GM18873 (cell line): ENCODE data around the gene APOA4.

ENCODE experiments used
- ATAC-seq: cut with Tn5 transposase; IDR thresholded peaks from one replicate; pipeline ENCODE4 v1.9.1; 2021; ENCODE audit warnings: mild to moderate bottlenecking, moderate library complexity, moderate number of reproducible peaks; ENCODE audit not compliant: unreplicated experiment, low FRiP score

The APOA4 gene

DNA sequence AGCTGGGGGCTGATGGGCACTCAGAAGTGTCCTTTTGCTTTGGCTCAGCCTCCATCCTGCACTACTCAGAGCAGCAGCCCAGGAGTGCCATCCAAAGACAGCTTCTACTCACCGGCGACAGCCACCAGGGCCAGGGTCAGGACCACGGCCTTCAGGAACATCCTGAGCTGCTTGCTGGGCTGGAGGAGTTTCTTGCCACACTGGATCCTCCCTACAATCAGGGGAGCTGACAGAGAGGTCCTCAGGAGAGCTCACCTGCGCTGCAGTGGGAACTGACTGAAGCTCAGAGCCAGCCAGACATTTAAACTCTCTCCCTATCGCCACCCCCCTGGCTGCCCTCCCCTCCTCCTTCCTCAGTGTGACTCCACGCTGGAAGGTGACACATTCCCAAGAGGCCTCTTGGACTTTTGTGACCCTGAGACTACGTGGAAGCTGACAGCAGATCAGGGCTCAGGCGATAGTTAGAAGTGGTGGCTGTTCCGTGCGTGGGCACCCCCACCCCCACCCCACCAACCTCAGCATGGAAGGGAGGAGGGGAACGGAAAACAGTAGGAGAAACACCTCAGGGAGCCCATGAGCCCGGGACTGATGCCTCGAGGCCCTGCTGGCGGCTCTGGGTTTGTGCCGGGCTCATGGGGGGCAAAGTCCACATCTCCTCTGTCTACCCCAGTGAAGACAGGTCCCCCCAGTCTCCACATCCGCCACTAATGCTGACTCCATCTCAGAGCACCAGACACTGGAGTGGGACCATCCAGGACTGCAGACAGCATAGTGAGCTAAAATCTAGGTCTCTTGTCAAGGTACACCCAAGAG lies at the start of gene APOA4:
Gene APOA4, minus strand, starts transcription at position 274 of the 813 bp plus-strand sequence. Its CDS starts 113 bp downstream, at position 161.
- no peak for ATAC-seq

DNA sequence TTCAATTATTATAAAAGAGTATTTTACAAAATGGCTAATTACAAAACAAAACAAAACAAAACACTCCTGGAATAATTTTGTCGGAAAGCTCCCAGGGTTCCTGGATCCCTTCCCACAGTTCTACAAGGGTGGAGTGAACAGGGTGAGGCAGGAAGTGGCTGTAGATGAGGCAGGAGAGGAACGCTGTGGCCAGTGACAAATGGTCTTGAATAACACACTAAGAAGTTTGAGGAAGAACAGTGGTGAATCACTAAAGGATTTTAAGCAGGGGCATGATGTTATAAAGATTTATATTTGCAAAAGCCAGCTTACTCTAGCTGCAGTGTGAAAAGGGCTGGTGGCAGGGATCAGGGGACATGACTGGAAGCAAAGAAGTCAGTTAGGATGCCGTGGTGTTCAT lies 48.1 kb upstream of the APOA4 start:
- ATAC-seq, result no peak

DNA sequence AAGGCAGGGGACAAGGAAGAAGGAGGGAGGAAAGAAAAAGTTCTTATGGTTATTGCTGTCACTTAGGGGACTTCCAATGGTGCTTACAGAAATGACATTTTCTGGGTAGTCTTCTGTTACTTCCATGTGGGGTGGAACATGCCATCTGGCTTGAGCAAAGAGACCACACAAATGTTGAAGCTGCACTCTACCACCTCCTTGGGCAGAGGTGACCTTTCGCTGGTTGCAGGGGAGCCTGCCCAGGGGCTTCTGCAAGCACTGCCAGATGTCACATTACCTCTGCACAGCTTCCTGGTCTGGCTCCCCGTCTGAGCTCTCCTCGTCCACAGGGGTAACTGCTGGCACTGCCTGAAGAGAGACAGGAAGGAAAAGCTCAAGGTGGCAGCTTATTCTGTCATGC lies 47.0 kb upstream of the APOA4 start:
- no peak for ATAC-seq

DNA sequence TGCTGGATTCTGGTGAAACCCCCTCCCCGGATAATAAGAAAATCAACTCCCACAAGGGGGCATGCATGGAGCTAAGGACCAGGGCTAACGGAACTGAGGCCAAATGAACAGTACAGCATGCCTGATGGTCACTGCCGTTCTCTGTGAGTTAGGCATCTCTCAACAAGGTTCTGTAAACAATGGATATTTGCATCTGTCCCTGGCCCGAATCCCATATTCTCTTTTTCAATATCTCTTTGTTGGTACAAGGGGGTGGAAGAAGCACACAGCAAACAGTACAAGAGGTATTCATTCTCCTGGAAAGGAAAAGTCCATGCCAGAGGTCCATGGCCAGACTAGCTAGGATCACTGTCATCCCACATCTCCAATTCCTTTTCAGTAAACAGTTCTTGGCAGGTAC lies 46.5 kb upstream of the APOA4 start:
- ATAC-seq, result no peak

DNA sequence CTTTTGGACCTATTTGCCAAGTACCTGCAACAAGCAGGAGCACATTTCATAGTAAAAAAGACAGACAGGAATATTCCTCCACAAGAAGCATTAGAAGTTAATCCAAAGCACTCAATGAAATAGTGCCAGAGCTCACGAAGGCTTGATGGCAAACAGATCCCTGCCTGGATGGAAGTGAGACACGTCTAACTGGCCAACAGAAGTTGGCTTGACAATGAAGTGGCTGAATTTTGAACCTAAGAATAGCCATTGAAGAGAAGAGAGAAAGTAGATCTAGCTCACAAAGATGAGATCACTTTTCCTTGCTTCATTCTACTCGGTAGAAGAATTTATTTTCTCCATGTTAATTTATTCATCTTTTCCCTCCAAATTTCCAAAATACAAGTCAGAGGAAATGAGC lies 45.0 kb upstream of the APOA4 start:
- ATAC-seq, result no peak

DNA sequence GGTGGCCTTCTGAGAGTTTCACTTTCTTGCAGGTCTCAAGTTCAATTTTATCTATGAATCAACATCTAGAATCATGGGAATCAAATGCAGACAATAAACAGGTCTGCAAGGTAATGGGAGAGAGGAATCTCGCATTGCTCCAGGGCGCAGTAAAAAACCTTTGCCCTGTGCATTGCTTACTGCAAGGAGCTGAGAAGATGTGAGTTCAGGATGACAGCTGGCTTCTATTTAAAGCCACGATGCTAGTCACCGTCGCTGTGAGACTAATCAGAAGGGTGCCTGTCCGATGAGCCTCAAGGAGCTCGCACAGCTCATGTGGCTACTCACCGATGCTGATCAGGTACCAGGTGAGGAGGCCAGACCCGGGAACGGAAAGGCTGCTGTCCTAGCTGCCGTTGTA lies 44.5 kb upstream of the APOA4 start:
- ATAC-seq, result no peak

DNA sequence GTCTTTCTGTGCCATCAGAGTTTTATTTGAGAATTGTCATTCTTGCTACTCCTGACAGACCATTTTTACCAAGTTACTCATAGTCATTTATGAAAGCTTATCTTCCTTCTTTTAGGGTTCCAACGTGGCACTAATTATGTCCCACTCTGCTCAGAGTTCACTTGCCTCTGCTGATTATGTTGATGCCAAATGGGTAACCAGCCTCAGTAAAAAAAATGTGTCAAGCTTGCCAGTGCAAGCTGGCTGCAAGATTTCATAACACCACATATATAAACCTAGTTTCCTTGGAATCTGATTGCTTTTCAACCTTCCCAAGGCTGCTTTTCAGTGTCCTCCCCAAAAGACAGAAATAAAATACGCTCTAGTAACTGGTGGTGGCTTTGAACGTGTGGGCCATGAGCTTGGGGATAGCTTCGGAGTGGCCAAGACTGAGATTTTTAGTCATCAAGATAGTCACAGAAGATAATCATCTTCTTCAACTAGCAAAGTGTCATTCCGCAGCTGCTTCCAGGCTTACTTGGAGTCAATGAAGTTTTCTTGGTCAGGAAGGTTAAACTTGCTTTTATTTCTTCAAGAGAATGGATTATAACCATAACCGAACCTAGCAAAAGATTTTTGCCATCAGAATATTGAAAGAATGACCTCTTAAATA lies 43.8 kb upstream of the APOA4 start:
- no peak for ATAC-seq

DNA sequence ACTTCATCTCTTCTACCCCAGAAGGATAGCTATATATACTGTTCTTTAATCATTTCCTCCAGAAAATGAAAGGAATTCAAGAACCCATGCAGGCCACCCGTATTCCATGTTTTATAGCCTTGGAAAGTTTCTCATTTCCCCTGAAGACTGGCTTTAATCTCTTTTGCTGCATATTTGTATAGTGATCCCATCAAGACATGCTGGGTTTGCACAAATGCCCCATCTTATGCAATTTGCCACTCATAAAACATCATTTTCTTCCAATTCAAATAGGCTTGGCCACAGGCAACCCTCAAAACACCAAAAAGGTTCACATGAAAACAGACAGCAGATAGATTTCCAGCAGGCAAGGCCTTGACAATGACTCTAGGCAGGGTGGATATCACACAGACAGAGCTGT lies 42.6 kb upstream of the APOA4 start:
- ATAC-seq, result no peak

DNA sequence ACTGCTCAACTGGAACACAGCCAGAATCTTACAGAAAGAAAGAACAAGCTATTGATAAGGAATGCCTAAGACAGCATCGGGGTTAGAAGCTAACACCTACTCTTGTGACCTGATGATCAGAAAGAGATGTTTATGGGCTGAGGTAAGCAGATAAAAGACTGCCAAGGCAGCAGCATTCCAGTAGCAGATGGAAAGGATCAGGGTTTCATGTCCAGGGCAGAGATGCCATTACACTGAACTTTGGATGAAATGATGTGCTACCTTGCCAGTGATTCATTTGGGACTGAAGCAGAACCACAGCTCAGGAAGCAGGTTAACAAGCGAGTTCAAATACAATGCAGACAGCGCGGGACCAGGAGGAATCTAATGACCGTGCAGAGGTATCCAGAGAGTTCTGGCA lies 41.4 kb upstream of the APOA4 start:
- no peak for ATAC-seq

DNA sequence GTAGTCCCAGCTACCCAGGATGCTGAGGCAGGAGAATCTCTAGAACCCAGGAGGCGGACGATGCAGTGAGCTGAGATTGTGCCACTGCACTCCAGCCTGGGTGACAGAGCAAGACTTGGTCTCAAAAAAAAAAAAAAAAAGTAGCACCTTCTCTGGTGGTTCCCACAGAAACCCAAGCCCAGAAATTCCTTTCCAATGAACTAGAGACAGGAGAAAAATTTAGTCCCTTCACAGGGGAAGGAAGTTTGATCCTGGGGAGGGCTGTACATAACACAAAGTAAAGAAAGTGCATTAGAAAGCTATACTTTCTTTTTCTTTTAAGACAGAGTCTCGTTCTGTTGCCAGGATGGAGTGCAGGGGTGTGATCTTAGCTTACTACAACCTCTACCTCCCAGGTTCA lies 39.8 kb upstream of the APOA4 start:
- ATAC-seq, result no peak

DNA sequence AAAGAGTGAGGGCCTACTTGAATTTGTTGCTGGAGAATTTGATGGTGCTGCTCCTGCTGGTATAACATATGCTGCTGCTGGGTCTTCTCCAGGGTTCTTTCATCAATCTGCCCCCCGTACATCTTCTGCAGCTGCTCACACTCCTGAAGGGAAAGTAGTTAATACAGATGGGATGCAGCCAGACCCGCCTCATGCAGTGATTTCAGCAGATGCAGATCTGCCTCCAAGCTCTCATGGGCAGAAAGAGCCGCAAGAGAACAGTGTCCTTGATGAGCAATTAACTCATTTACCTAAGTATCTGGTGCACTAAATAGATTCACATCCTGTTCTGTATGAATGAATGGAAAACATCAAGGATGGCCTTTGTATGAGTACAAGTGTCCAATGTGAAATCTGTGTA lies 39.1 kb upstream of the APOA4 start:
- no peak for ATAC-seq

DNA sequence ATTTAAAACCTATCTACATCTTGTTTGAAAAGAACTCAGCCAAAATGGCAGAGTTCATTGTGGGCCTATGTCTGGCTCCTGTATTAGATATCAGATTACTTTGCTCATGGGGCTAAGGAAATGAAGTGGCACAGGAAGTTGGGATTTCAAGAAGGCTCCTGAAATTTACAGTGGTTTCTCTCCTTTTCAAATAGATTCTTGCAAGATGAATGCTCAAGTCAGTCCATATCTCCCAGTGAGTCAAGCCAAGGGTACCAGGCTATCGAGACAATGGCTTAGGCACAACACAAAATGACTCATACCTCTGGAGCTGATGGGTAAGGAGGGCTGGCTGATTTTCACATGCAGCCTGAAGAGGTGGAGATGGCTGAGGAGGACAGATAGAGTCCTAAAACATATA lies 38.4 kb upstream of the APOA4 start:
- no peak for ATAC-seq

DNA sequence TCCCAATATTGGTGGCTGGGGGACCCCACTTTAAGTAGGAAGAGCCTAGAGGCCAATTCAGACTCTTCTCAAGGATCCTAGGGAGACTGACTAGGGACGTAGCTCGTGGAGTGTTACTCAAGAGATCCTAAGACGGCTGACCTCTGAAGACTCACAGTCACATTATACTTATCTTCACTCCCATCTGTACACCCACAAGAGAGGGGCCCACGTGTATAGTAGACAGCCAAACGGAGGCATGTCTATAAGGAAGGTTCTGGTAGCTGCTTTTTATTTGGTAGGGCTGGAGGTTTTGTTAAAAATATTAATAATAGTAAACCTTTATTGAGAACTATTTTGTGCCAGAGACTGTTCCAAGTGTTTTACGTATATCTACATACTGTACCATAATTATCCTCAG lies 37.2 kb upstream of the APOA4 start:
- no peak for ATAC-seq

DNA sequence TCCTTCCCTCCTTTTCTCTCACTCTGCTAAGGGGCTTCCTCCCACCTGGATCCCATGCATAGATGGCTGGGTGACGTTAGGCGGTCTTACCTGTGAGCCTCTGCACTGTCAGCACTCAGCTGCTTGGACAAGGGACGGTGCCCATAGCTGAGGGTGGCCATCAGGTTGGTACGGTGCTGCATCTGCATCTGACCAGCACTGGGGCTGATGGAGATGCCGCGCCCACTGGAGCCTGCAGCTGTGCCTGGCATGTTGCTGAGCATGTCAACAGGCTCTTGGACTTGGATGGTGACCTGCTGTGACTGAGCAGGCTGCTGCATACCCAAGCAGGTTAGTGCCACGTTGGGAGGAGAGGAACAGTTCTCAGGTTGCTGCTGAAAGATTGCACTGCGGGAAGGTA lies 36.1 kb upstream of the APOA4 start:
- no peak for ATAC-seq

DNA sequence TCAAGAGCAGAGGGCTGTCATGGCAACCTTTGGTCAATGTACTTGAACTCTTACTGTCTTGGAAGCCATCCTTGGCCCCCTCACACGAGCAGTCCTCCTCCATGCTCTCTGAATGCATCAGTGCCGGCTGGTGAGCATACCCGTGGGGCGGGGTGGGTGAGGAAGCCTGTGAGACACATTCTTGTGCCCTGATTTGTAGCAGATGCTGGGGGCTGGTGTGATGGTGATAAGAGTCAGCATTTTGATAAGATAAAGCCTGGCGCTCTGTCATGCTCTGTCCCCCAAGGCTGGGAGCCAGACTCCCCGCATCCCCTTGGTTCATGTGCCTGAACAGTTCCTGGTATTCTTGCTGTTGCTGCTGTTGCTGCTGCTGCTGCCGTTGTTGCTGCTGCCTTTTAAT lies 34.8 kb upstream of the APOA4 start:
- ATAC-seq, result no peak

DNA sequence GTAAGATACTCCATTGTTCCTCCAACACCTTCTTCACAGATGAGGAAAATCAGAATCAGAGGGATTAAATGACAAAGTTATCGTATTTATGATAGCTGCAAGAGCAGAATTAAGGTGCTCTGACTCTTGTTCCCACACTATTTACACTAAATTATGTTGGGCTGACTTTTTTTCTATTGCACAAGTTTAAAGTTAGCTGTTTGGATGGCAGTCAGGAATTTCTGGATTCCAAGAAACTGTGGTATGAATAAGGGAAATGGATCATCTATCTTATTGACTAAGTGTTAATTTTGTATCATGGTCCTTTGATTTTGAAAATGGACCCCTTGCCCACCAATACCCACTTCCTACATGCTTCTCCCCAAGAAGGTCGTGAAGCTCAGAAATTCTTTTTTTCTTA lies 34.2 kb upstream of the APOA4 start:
- ATAC-seq, result no peak

DNA sequence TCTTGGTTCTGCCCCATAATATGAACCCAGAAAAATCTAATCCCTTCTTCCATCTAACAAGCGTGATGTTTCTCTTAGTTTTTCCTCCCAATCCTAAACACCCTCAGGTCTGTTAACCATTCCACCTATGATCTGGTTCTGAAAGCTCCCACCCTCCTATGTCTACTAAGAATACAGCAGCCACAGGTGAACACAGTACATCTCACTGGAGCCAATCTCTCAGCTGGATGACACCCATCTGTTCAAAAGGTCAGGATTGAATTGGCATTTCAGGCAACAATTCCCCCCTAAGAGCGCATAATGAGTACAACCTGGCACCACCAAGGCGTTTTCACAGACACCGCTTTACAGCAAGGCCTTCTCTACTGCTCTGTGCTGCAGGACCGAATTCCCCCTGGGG lies 33.3 kb upstream of the APOA4 start:
- no peak for ATAC-seq

DNA sequence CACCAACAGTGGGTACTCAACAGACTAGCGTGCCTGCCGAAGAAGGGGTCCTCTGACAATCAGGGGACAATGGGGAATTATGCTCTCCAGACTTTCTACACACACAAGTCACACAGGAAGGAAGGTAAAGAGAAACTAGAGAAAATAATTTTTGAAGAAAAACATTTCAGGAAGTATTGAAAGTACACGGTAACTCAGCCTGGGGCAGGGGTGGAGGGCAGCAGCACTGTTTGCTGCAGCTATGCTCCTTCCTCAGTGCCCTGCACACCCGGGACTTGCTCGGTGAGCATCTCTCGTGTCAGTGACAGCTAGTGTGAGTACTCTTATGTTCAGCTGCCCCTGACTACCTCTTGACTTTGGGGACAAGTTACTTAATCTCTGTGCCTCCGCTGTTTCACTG lies 32.3 kb upstream of the APOA4 start:
- no peak for ATAC-seq

DNA sequence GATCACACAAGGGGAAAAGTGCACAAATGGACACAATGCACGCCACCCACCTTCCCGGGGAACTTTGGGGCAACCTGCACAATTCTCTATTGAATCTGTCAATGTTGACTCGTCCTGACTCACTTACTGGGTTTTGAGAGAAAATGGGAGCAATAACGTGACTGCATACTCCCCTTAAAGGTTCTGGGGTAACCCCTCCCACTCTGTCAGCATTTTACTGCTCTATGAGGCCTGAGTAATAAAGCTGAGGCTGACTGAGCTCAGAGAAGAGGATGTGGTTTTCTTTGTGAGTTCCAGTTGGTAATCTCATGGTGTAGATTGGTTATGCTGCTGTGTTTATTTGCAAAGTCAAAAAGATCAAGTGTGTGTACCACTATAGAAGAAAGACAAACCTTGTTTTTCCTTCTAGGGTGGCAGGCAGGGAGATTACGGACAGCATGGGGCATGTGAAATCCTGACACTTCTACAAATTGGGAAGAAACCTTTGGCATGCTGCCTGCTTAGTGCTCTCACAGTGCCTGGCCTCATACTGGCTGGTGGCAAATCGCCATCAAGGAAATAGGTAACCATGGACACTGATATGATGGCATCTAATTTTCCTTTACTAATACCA lies 30.5 kb upstream of the APOA4 start:
- peak; percentile 86 for ATAC-seq

DNA sequence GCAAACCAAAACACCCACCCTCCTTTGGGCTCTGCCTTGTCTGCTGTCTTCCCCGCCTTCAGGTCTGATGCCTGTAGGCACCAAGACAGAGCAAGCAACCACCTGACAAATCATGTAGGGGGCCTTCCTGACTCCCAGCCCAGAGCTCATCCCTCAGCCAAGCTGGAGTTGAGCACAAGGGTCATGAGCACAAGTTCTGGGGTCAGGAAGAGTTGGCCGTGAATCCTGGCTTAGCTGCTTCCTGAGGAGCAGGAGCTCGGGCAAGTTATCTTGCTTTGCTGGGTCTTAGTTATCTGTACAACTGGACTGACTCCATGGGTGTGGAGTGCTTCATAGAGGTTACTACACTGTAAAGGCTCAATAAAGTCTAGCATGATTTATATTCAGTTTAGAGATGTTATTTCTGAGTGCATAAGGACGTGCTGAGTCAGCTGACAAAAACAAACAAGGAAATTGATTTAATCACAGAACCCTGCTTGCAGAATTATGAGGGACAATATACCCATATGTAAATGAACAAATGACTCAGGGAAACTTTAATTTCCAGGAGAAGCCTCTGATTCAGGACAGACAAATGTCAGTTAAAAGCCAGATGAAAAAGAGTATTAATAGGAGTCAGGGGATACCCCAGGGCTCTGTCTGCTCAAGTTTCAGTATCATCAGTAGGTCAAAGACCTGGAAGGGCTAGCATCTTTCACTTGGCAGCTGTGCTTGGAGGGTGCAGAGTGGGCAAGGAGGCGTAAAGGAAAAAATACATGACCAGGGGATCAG lies 29.3 kb upstream of the APOA4 start:
- ATAC-seq, result peak; percentile 39

DNA sequence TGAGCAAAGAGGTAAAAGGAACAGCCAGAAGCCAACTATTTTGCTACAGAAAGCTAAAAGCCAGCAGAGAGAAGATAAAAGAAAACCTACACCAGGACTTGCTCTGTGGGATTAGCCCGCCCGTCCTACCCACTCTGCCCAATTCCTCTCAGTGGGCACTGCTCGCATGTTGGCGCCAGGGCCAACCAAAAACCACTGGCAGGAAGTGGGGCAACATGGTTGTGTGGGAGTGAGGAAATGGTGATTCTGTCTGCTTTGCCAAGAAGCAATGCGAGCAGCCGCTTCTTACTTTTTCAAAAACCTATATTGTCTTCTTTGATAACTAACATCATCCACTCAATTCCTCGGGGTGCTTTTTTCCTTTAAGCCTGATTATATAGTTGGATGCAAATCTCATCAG lies 28.5 kb upstream of the APOA4 start:
- ATAC-seq, result no peak
